Endothelial cell of umbilical vein (primary cell): ENCODE measurements around the gene XXYLT1. TPM values are rescaled to one million over a fixed set of nuclear protein-coding genes. Genes with fewer than 3 reads are reported as not detected.

Experiments used
- BruUV-seq: library from RNA; stranded (reverse); fragments of 400-500 nt; replicated peaks from 2 replicates; lab custom pipeline; 2021; lab: Mats Ljungman, UMichigan
- CTCF ChIA-PET: fragments of 300-600, 350-600 bp; sonication (Branson Sonifier 250); formaldehyde crosslinking; loops from one replicate; lab custom pipeline; 2021; ENCODE audit warnings: antibody characterized with exemption, inconsistent platforms; lab: Charles Lee
- POLR2A ChIA-PET: fragments of 300-600, 350-600 bp; sonication (Branson Sonifier 250); formaldehyde crosslinking; loops from one replicate; lab custom pipeline; 2021; ENCODE audit warnings: antibody characterized with exemption, inconsistent platforms; lab: Charles Lee
- DNase-seq: peaks from one replicate; pipeline ENCODE4 v3.0.0-alpha.2; 2011; ENCODE audit warnings: low read depth, low spot score
- FAIRE-seq: peaks from 2 replicates; lab custom pipeline; 2011; peaks lifted over from hg19 to GRCh38; lab: Jason Lieb, UNC
- H2AFZ ChIP-seq: 2 replicates; pipeline ENCODE4 v1.6.0; 2012; ENCODE audit warnings: low read depth, low read length, control low read depth, inconsistent platforms
- H3K27ac ChIP-seq: 2 replicates; pipeline ENCODE4 v1.5.1; 2011; ENCODE audit warnings: low read depth, mild to moderate bottlenecking, control low read depth, low read length, moderate library complexity; ENCODE audit not compliant: insufficient read depth
- H3K27me3 ChIP-seq, 2 experiments: 2 replicates each; pipeline versions ENCODE4 v1.6.0 to v1.6.1; 2011; ENCODE audit warnings: low read length in 2 of 2, mixed read lengths in 1 of 2; ENCODE audit not compliant: control insufficient read depth in 2 of 2, insufficient read depth in 2 of 2
- H3K36me3 ChIP-seq, 2 experiments: 2 replicates in 1 of 2; 3 replicates in 1 of 2; pipeline ENCODE4 v1.5.1; 2011; ENCODE audit warnings: low read length in 2 of 2, mild to moderate bottlenecking in 1 of 2, moderate library complexity in 1 of 2; ENCODE audit not compliant: control insufficient read depth in 2 of 2, insufficient read depth in 2 of 2; ENCODE audit errors: extremely low read depth in 1 of 2
- H3K4me1 ChIP-seq: 3 replicates; pipeline ENCODE4 v1.5.1; 2011; ENCODE audit warnings: mild to moderate bottlenecking, low read length; ENCODE audit not compliant: control insufficient read depth, insufficient read depth; ENCODE audit errors: extremely low read depth
- H3K4me2 ChIP-seq: 2 replicates; pipeline ENCODE4 v1.6.1; 2011; ENCODE audit warnings: low read length, control low read depth, mixed read lengths; ENCODE audit not compliant: insufficient read depth
- H3K4me3 ChIP-seq, 3 experiments: fragments of 200-600 bp in 1 of 3; sonication (generic), shearing (Covaris generic) in 1 of 3; replicated peaks in 1 of 3; 2 replicates each; pipeline ENCODE4 v1.5.1; 2011 to 2016; ENCODE audit warnings: control low read depth in 3 of 3, low read length in 3 of 3, mild to moderate bottlenecking in 2 of 3, inconsistent platforms in 1 of 3, low read depth in 1 of 3, moderate library complexity in 1 of 3; ENCODE audit not compliant: insufficient read depth in 1 of 3
- H3K79me2 ChIP-seq: 2 replicates; pipeline ENCODE4 v1.6.0; 2012; ENCODE audit warnings: low read length, inconsistent platforms; ENCODE audit not compliant: control insufficient read depth, insufficient read depth
- H3K9ac ChIP-seq: replicated peaks from 2 replicates; pipeline ENCODE3; 2011; ENCODE audit warnings: low read length, control low read depth; ENCODE audit not compliant: insufficient read depth; ENCODE audit errors: extremely low read depth
- H3K9me1 ChIP-seq: replicated peaks from 3 replicates; pipeline ENCODE4 v1.6.0; 2011; ENCODE audit warnings: mild to moderate bottlenecking, low read length; ENCODE audit not compliant: control insufficient read depth, insufficient read depth; ENCODE audit errors: extremely low read depth
- H3K9me3 ChIP-seq: replicated peaks from 2 replicates; pipeline ENCODE4 v1.5.1; 2012; ENCODE audit warnings: low read length, inconsistent platforms; ENCODE audit not compliant: control insufficient read depth, insufficient read depth
- H4K20me1 ChIP-seq: replicated peaks from 2 replicates; pipeline ENCODE3; 2011; ENCODE audit warnings: mild to moderate bottlenecking, low read length; ENCODE audit not compliant: control insufficient read depth, insufficient read depth; ENCODE audit errors: extremely low read depth
- CTCF ChIP-seq, 2 donors: IDR thresholded peaks; 1 replicate in 1 of 2; 2 replicates in 1 of 2; pipeline ENCODE4 v1.5.1; 2011; ENCODE audit warnings: low read length in 2 of 2, mild to moderate bottlenecking in 2 of 2, moderate library complexity in 2 of 2, control low read depth in 1 of 2, inconsistent platforms in 1 of 2, low read depth in 1 of 2; ENCODE audit not compliant: insufficient read depth in 1 of 2; ENCODE audit errors: extremely low read depth in 1 of 2
- EZH2 ChIP-seq: IDR thresholded peaks from 2 replicates; pipeline ENCODE4 v1.6.1; 2012; ENCODE audit warnings: borderline replicate concordance, low read depth, mild to moderate bottlenecking, moderate library complexity, low read length, inconsistent platforms; ENCODE audit not compliant: severe bottlenecking
- FOS ChIP-seq: IDR thresholded peaks from 2 replicates; pipeline ENCODE4 v1.6.1; 2011; ENCODE audit warnings: mild to moderate bottlenecking, low read length, moderate library complexity, borderline replicate concordance; ENCODE audit not compliant: insufficient read depth
- GATA2 ChIP-seq: IDR thresholded peaks from 2 replicates; pipeline ENCODE4 v1.7.0; 2011; ENCODE audit warnings: low read depth, mild to moderate bottlenecking, moderate library complexity, mixed read lengths, low read length; ENCODE audit not compliant: insufficient read length, insufficient read depth
- JUN ChIP-seq: IDR thresholded peaks from 2 replicates; pipeline ENCODE4 v1.6.1; 2011; ENCODE audit warnings: borderline replicate concordance, low read depth; ENCODE audit not compliant: insufficient read length, insufficient read depth
- MAX ChIP-seq: IDR thresholded peaks from 2 replicates; pipeline ENCODE4 v1.6.1; 2011; ENCODE audit not compliant: insufficient read depth, insufficient read length
- MYC ChIP-seq: IDR thresholded peaks from one replicate; pipeline ENCODE4 v1.6.1; 2011; ENCODE audit warnings: mild to moderate bottlenecking, low read depth, low read length
- POLR2A ChIP-seq: IDR thresholded peaks from 2 replicates; pipeline ENCODE4 v1.6.1; 2012; ENCODE audit warnings: low read depth, mild to moderate bottlenecking, control low read depth, low read length
- POLR2AphosphoS5 ChIP-seq: IDR thresholded peaks from 2 replicates; pipeline ENCODE4 v1.6.1; 2012; ENCODE audit warnings: low read depth, mild to moderate bottlenecking, control low read depth, low read length, moderate library complexity; ENCODE audit not compliant: insufficient read depth
- dilution Hi-C: fragments of 300-500 bp; cut with MboI; formaldehyde crosslinking; loops from one replicate; pipeline ENCODE4 v1.15.0; 2019; ENCODE audit warnings: low sequenced_read_pairs; ENCODE audit not compliant: extremely low pct_ligation_motif_present
- intact Hi-C: fragments of 100-400 bp; cut with micrococcal nuclease; formaldehyde crosslinking; loops from one replicate; pipeline ENCODE4 v1.10.0; 2022
- polyA plus RNA-seq, 4 experiments: library from polyadenylated mRNA; depleted of rRNA in 3 of 4; stranded (reverse) in 3 of 4; unstranded in 1 of 4; fragments of >200 nt; gene quantifications; 2 replicates each; pipeline versions ENCODE4 v1.2.1 to v1.2.3, GENCODE V29; 2011 to 2012; ENCODE audit warnings: missing spikeins in 1 of 4
- total RNA-seq: library from RNA; stranded (reverse); gene quantifications from 2 replicates; pipeline ENCODE4 v1.2.3, GENCODE V29; 2021

XXYLT1 gene
- total and polyA plus RNA-seq, 2 donors (not counting 3 experiments of a cell fraction or from before 2014, with no cell fraction given): 54.4 to 78.1 TPM

GRCh38 chr3:195169011-195169649 lies 101.8 kb downstream of the XXYLT1 start:
- no peak overlapping the region for H3K4me3 ChIP-seq
- H3K36me3 ChIP-seq: no peaks in the 10 kb centered on the region
- H3K9me3 ChIP-seq: no peaks in the 10 kb centered on the region
- ChIA-PET CTCF (interaction anchor here (1.2 to 2.3 kb wide), 3 partner anchors 57 to 487 kb away, joined by 3 to 12 read pairs (median 8); no protein-coding TSS in a partner anchor), POLR2A (interaction anchor here (0.7 kb wide), 1 partner anchor 14 kb away, joined by 4 read pairs; no protein-coding TSS in a partner anchor)
- H4K20me1 ChIP-seq: no peaks in the 10 kb centered on the region
- no peak for DNase-seq
- no peak overlapping the region for H2AFZ ChIP-seq
- peaks cover 51% of the 10 kb centered on the region for H3K4me1 ChIP-seq
- no peaks in the 10 kb centered on the region for H3K79me2 ChIP-seq
- no peak overlapping the region for H3K4me2 ChIP-seq
- no peaks in the 10 kb centered on the region for H3K9me1 ChIP-seq
- no peaks in the 10 kb centered on the region for H3K27me3 ChIP-seq
- no TSS peak for BruUV-seq
- intact Hi-C loops (no loop called here), dilution Hi-C loops (no loop called here)
- no peak overlapping the region for H3K9ac ChIP-seq
- no peak for FAIRE-seq
- TF ChIP-seq FOS (no peak), MAX (no peak), GATA2 (no peak), EZH2 (no peak), POLR2A (no peak), JUN (no peak), POLR2AphosphoS5 (no peak), MYC (no peak), CTCF (IDR thresholded peaks at IDR 0.05; ENCODE audit: extremely low read depth in 1 of 2, insufficient read depth in 1 of 2, low read depth in 1 of 2, low read length in 2 of 2) (no peak)
- H3K27ac ChIP-seq: no peak overlapping the region
